HG03575 (cell line): ENCODE measurements around the gene ADGRF4.

Experiments
- ATAC-seq: cut with Tn5 transposase; IDR thresholded peaks from one replicate; pipeline ENCODE4 v1.9.1; 2021; ENCODE audit not compliant: unreplicated experiment, insufficient number of reproducible peaks, low FRiP score; ENCODE audit errors: extremely low read depth

ADGRF4 gene

GRCh38 chr6:47679322-47679906 is 19.0 kb upstream of the ADGRF4 start:
- ATAC-seq: no peak

- ATAC-seq: no peak
Measured at GRCh38 chr6:47680051-47680450, 18.3 kb upstream of the ADGRF4 start.

GRCh38 chr6:47680724-47681123 is 17.7 kb upstream of the ADGRF4 start:
- ATAC-seq: no peak

- no peak for ATAC-seq
Measured at GRCh38 chr6:47681201-47681990, 17.0 kb upstream of the ADGRF4 start.

GRCh38 chr6:47686411-47686810 is 12.0 kb upstream of the ADGRF4 start:
- ATAC-seq: no peak

- ATAC-seq: no peak
Measured at GRCh38 chr6:47687432-47687831, 10.9 kb upstream of the ADGRF4 start.

- no peak for ATAC-seq
Measured at GRCh38 chr6:47690214-47690613, 8.2 kb upstream of the ADGRF4 start.

GRCh38 chr6:47690791-47691190 is 7.6 kb upstream of the ADGRF4 start:
- ATAC-seq: no peak

GRCh38 chr6:47697925-47698324 is 455 bp upstream of the ADGRF4 start:
- no peak for ATAC-seq

- no peak for ATAC-seq
Measured at GRCh38 chr6:47700053-47700452, 1.7 kb downstream of the ADGRF4 start.

GRCh38 chr6:47700596-47700995 is 2.2 kb downstream of the ADGRF4 start:
- ATAC-seq: no peak

- peak; percentile 84 for ATAC-seq
Measured at GRCh38 chr6:47701363-47701762, 3.0 kb downstream of the ADGRF4 start.

- no peak for ATAC-seq
Measured at GRCh38 chr6:47709160-47709559, 10.8 kb downstream of the ADGRF4 start.

GRCh38 chr6:47710295-47710694 is 11.9 kb downstream of the ADGRF4 start:
- no peak for ATAC-seq

GRCh38 chr6:47713200-47713599 is 14.8 kb downstream of the ADGRF4 start:
- no peak for ATAC-seq

GRCh38 chr6:47714802-47715201 is 16.4 kb downstream of the ADGRF4 start:
- ATAC-seq: no peak

- ATAC-seq: no peak
Measured at GRCh38 chr6:47715782-47716181, 17.4 kb downstream of the ADGRF4 start.

- no peak for ATAC-seq
Measured at GRCh38 chr6:47716207-47716606, 17.8 kb downstream of the ADGRF4 start.

- ATAC-seq: no peak
Measured at GRCh38 chr6:47718571-47718970, 20.2 kb downstream of the ADGRF4 start.

- ATAC-seq: no peak
Measured at GRCh38 chr6:47721189-47721588, 22.8 kb downstream of the ADGRF4 start.

- no peak for ATAC-seq
Measured at GRCh38 chr6:47722194-47722593, 23.8 kb downstream of the ADGRF4 start.
